ENCODE data around the gene PLA1A.
A peak's percentile ranks its signal among the peaks of the same experiment; 100 is the strongest.
"Not testable (repeated sequence)": the region's sequence is repeated elsewhere in the genome, so short reads cannot be mapped to it uniquely, and the experiment has no call there.

PLA1A gene

DNA sequence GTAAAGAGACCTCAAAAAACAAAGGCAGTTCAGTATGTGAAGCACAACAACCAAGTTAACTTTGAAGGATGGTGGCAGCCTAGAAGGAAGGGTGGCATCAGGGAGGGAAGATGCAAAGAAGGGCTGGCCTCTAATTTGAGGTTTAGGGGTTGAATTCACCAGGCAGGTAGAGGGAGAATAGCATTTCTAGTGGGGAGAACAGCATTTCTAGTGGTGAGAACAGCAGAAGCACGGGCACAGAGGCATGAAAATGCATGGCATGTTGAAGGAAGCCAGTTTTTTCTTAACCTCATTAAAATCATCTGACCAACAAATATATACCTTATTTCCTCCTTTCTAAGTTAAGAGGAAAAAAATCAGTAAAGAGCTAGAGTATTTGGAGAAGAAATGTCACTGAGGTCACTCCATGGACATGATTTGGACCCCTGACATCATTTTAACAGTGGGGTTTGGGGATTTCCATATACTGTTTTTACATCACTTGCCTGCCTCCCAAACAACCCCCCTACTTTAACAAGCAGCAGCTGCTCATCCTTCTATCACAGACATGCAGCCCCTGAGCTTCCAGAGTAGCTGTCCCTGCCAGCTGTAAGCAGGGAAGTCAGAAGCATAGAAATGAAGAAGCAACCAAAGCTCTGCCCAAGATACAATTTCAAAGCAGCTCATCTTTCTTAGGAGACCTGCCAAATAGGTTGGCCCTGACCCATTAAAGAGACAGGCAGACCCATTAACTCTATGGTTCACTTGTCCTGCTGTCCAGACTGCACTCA lies 65.1 kb downstream of the PLA1A start:
- no peak for DNase-seq (ENCODE audit: low read depth in 2 of 2)

- DNase-seq (ENCODE audit: low read depth in 2 of 2): no peak
Observed at GRCh38 chr3:119663885-119664284, 66.2 kb downstream of the PLA1A start.

DNA sequence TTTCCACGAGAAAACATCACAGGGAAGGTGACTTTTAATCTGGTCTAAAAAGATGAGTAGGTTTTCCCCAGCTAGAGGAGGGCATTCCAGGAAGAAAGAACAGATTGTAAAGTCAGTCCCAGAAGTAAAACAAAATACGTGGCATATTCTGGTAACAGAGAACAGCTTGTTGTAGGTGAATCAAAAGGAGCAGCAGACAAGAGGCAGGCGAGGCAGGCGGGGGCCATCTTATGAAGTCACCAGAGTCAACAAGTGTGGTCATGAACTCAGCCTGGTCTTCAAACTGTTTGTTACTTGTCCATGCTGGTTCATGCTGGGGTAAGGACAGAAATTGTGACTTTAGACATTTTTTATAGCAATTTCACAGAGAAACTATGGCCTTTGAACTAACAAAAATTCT lies 66.7 kb downstream of the PLA1A start:
- no peak for DNase-seq (ENCODE audit: low read depth in 2 of 2)

DNA sequence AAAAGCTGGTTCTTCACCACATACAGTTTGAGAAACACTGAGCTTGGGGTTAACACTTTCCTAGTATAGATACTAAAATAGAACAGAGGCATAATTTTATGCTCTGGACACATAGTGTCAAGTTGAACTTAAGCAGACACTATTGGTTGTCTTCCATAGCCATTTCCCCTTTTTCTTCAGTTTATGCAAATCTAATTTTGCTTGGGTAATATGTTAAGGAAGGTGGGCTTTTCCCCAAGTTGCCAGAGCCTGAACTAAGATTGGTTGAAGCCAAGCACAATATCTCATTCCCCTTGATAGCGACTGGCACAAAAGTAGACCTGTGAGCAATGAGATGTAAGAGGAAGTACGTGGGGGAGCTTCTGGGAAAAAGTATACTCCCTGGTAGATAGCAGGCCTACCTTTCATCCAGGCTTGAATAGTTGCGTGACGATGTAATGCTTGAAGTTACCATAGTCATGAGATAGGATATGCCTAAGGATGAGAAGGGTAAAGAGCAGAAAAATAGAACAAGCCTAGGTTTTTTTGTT lies 67.2 kb downstream of the PLA1A start:
- no peak for DNase-seq (ENCODE audit: low read depth in 2 of 2)

DNA sequence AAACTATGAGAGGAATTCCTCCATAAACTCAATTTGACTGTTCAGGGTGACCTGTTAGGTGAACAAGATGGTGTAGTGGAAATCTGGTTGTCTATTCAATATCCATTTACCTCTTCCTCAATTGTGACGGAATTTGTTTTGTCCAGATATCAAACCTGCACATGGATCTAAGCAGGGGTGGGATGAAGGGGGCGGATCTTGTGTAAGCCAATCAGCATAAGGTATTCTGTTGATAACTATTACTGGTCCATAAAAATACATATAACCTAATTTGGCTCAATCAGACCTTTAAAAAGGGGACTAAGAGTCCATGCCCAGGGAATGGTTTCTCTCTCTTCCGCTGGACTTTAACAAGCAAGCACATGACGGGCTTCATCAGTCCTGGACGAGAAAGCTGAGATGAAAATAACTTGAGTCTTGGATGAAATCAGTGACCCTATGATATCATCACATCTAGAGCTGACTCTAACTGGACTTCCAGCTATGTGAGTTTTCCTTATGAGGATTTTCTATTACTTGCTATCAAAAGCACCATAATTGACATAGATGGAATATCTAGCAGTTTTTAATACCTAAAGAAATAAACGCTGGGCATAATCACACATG lies 68.4 kb downstream of the PLA1A start:
- no peak for DNase-seq (ENCODE audit: low read depth in 2 of 2)

DNA sequence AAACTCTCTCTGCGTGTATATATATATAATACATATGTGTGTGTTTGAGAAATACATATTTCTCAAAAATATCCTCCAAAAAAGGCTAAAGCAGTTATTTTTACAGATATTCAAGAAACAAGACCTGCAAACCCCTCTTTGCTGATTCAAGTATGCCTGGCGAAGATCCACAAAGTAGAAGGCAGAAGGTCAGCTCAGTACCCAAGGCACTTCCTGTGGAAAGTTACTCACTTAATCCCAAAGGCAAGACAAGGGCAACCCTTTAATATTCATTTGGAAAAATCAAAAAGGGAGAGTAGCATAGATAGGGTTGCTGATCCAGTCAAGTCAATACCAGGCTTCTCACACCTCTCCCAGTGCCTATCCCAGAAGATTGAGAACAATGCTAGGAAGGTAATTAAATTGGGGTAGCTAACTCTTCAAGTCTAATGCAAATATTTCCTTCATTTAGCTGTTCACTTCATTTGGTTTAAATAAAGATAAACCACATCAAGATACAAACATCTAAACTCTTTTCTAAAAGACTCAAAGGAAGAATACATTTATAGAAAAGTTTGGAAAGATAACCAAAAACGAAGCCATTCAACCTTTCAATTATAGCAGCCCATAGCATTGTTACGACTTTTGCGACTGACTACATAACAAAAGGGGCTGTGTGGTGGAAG lies 72.4 kb downstream of the PLA1A start:
- no peak for DNase-seq (ENCODE audit: low read depth in 2 of 2)

DNA sequence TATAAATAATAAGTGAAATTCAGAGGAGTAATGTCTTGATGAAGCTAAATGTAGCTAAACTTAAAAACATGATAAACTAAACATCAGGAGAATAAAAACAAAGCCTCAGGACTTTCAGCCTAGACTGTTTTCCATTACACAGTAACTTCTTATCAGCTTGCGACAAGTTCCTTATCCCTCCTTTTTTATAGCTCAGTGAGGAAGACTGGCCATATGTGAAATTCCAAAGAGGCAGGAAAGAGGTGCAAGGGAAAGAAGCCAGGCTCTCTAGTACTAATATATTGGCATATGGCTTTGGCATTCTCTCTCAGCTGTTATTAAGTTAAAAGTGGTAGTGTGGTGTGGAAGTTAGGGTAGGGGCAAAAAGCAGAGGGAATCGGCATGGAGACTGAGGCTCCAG lies 75.1 kb downstream of the PLA1A start:
- no peak for DNase-seq (ENCODE audit: low read depth in 2 of 2)

- DNase-seq (ENCODE audit: low read depth in 2 of 2): no peak
Observed at GRCh38 chr3:119673875-119674274, 76.2 kb downstream of the PLA1A start.

DNA sequence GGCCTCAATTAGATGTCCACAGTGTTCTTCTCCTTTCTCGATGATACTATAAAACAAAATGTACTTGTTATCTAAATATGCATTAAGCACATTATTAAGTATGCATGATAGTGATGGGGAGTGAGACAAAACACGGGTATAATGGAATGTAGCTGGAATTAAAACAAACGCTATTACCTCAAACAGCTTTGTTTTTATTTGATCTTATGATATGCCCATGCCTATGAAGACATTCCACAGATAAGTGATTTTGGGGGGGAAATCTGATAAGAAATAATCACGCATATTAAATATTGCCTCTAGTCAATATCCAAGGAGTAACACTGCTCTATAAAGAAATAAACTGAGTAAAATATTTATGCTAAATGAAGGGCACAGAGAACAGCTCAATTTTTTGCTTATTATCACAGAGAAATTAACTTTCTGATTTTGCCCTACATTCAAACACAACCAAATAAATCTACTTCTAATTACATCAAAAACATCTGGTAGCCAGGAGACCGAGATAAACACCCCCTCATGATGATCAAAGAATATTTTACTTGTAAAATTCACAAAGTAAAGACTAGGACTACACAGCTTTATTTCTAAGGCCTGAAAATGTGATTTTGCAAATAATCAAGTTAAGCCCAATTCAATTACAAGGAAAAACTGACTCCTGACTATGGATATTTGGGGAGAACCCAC lies 77.6 kb downstream of the PLA1A start:
- no peak for DNase-seq (ENCODE audit: low read depth in 2 of 2)

DNA sequence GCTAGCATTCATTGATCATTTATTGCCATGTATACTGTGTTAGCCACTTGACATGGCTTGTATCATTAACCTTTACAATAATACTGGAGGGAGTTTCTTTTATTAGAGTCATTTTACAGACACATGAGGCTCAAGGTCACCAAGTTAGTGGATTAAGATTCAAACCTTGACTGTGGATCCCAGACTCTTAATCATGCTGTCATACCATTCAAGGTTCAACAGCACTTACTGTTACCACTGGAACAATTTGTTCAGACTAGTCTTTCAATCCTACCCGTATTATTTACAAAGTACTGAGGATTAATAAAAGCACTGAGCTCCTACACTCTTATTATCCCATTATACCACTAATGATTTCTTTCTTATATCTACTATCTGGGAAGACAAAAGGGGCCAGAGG lies 78.3 kb downstream of the PLA1A start:
- DNase-seq (ENCODE audit: low read depth in 2 of 2): no peak

DNA sequence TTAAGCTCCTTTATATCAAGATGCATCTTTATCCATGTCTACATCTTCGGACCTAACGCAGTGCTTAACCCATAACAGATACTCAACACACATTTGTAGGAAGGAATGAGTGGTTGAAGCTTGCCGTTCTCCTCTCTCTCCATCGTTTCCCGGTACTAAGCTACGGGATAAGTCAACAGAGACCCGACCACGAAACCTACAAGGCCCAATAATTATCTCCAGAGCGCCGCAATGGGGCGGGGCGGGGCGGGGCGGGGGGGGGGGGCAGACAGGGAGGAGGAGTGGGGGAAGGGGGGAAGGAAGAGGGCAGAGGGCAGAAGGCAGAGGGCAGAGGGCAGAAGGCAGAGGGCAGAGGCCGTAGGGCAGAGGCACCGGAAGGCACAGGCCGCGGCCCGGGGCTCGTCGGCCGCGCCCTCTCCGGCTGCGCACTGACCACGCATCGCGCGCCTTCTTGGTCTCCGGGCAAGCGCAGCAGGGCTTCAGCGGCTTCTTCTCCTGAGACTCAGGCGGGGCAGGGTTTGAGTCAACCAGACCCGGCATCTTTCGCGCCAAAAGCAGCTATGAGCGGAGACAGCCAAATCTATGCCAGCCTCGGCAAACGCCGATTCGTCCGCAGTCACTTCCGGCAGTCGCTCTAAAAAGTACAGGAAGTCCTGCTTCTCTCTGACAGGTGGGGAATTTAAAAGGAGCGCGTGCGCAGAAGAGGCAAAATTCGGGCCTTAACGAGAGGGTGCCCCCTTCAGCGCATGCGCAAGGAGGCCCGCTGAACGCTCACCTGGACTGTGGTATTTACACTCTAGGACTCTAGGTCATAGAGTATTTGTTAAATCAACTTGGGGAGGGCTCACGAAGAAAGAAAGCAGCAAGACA lies 79.3 kb downstream of the PLA1A start, which contains the start of gene COX17:
TSS of gene COX17 (minus strand) at position 636 of the 870 bp plus-strand sequence. CDS start at position 540, 96 bp downstream.
- peak; percentile 93 to 96 for DNase-seq (ENCODE audit: low read depth in 2 of 2)

- DNase-seq (ENCODE audit: low read depth in 2 of 2): no peak
Observed at GRCh38 chr3:119677641-119677934, 79.9 kb downstream of the PLA1A start.

- DNase-seq (ENCODE audit: low read depth in 2 of 2): not testable (repeated sequence)
Observed at GRCh38 chr3:119678209-119678608, 80.5 kb downstream of the PLA1A start.
